B cell (primary cell): Measurements from ENCODE around the gene DFFB. TPM values are rescaled to one million over a fixed set of nuclear protein-coding genes. Genes with fewer than 3 reads are reported as not detected.

Experiments
- ATAC-seq: fragments of 200-7000 bp; cut with Tn5 transposase; one replicate; pipeline ENCODE4 v1.10.0; 2021; ENCODE audit warnings: low read depth, mild to moderate bottlenecking, moderate number of reproducible peaks, moderate library complexity
- CTCF ChIA-PET: fragments of 350-600 bp; sonication (Branson Sonifier 250); formaldehyde crosslinking; loops from one replicate; lab custom pipeline; 2021; ENCODE audit warnings: antibody characterized with exemption, inconsistent platforms; lab: Charles Lee
- POLR2A ChIA-PET: fragments of 350-600 bp; sonication (Branson Sonifier 250); formaldehyde crosslinking; loops from one replicate; lab custom pipeline; 2021; ENCODE audit warnings: antibody characterized with exemption; lab: Charles Lee
- DNase-seq: peaks from one replicate; pipeline ENCODE4 v3.0.0; 2013
- H2AFZ ChIP-seq: 2 replicates; pipeline ENCODE4 v1.6.1; 2012; ENCODE audit warnings: mild to moderate bottlenecking, low read depth, low read length; ENCODE audit not compliant: insufficient read depth, poor library complexity, severe bottlenecking
- H3K27ac ChIP-seq, 2 donors: 1 replicate in 1 of 2; 2 replicates in 1 of 2; pipeline ENCODE4 v1.5.1; 2012 to 2013; ENCODE audit warnings: low read length in 2 of 2, mild to moderate bottlenecking in 2 of 2, moderate library complexity in 1 of 2
- H3K27me3 ChIP-seq, 4 experiments: fragments of 200-600 bp in 1 of 4; sonication (generic) in 1 of 4; replicated peaks in 1 of 4; 1 replicate in 2 of 4; 2 replicates in 2 of 4; pipeline versions ENCODE4 v1.6.1 to v1.7.0; 2013 to 2016; ENCODE audit warnings: low read length in 3 of 4, mild to moderate bottlenecking in 2 of 4, mixed read lengths in 1 of 4, moderate library complexity in 1 of 4; ENCODE audit not compliant: insufficient read depth in 4 of 4, control insufficient read depth in 3 of 4; ENCODE audit errors: control extremely low read depth in 1 of 4
- H3K36me3 ChIP-seq, 2 experiments: replicated peaks in 1 of 2; 1 replicate in 1 of 2; 2 replicates in 1 of 2; pipeline versions ENCODE4 v1.6.1 to v1.7.1; 2013; ENCODE audit warnings: low read length in 1 of 2; ENCODE audit not compliant: insufficient read depth in 2 of 2, control insufficient read depth in 1 of 2; ENCODE audit errors: control extremely low read depth in 1 of 2, extremely low read depth in 1 of 2
- H3K4me1 ChIP-seq, 2 donors: fragments of 200-600 bp in 1 of 2; sonication (generic) in 1 of 2; 1 replicate in 1 of 2; 2 replicates in 1 of 2; pipeline versions ENCODE4 v1.5.1 to v1.6.1; 2013 to 2017; ENCODE audit warnings: low read length in 2 of 2; ENCODE audit not compliant: control insufficient read depth in 2 of 2, insufficient read depth in 2 of 2
- H3K4me2 ChIP-seq: replicated peaks from 2 replicates; pipeline ENCODE3; 2012; ENCODE audit warnings: mild to moderate bottlenecking, low read depth, low read length; ENCODE audit not compliant: poor library complexity, severe bottlenecking
- H3K4me3 ChIP-seq, 5 experiments: fragments of 200-600 bp in 1 of 5; sonication (generic) in 1 of 5; 1 replicate in 3 of 5; 2 replicates in 2 of 5; pipeline versions ENCODE4 v1.5.1 to v1.7.0; 2011 to 2016; ENCODE audit warnings: low read length in 4 of 5, mild to moderate bottlenecking in 4 of 5, low read depth in 2 of 5, control low read depth in 1 of 5, moderate library complexity in 1 of 5; ENCODE audit not compliant: insufficient read depth in 1 of 5; ENCODE audit errors: control extremely low read depth in 1 of 5, extremely low read depth in 1 of 5
- H3K79me2 ChIP-seq: fragments of 200-600 bp; sonication (generic); one replicate; pipeline ENCODE4 v1.6.0; 2016; ENCODE audit warnings: low read length; ENCODE audit not compliant: control insufficient read depth, insufficient read depth
- H3K9ac ChIP-seq: fragments of 200-600 bp; sonication (generic); 2 replicates; pipeline ENCODE4 v1.6.1; 2017; ENCODE audit warnings: mild to moderate bottlenecking, low read length, moderate library complexity
- H3K9me3 ChIP-seq, 3 donors: one replicate each; pipeline versions ENCODE4 v1.6.1 to v1.7.1; 2013; ENCODE audit warnings: low read length in 2 of 3; ENCODE audit not compliant: control insufficient read depth in 2 of 3, insufficient read depth in 1 of 3; ENCODE audit errors: control extremely low read depth in 1 of 3
- H4K20me1 ChIP-seq: 2 replicates; pipeline ENCODE4 v1.6.0; 2012; ENCODE audit warnings: mild to moderate bottlenecking, low read length; ENCODE audit not compliant: insufficient read depth, control insufficient read depth, poor library complexity, severe bottlenecking
- H3K27ac Mint-ChIP-seq: one replicate; pipeline ENCODE4 v1.8.0; 2021; ENCODE audit warnings: mixed read lengths
- H3K27me3 Mint-ChIP-seq: one replicate; pipeline ENCODE4 v1.8.0; 2021; ENCODE audit warnings: mixed read lengths
- H3K4me1 Mint-ChIP-seq: one replicate; pipeline ENCODE4 v1.8.0; 2021; ENCODE audit warnings: mixed read lengths
- H3K4me3 Mint-ChIP-seq: one replicate; pipeline ENCODE4 v1.8.0; 2021; ENCODE audit warnings: mixed read lengths
- H3K9me3 Mint-ChIP-seq: one replicate; pipeline ENCODE4 v1.8.0; 2022; ENCODE audit warnings: mixed read lengths; ENCODE audit not compliant: insufficient read depth
- CTCF ChIP-seq: fragments of 200-600 bp; IDR thresholded peaks from one replicate; pipeline ENCODE4 v1.8.0; 2022; ENCODE audit warnings: antibody characterized with exemption, mild to moderate bottlenecking
- EZH2 ChIP-seq: IDR thresholded peaks from 2 replicates; pipeline ENCODE4 v1.6.1; 2012; ENCODE audit warnings: borderline replicate concordance, low read depth, mild to moderate bottlenecking, moderate library complexity, low read length; ENCODE audit not compliant: insufficient read depth, poor library complexity, severe bottlenecking
- WGBS: methylation state at CpG from one replicate; pipeline ENCODE4 v1.1.5; 2013; ENCODE audit warnings: missing lambda C conversion rate; ENCODE audit not compliant: insufficient coverage; 5-methylcytosine and 5-hydroxymethylcytosine counted together
- intact Hi-C: fragments of 100-400 bp; cut with micrococcal nuclease; formaldehyde crosslinking; loops from one replicate; pipeline ENCODE4 v1.10.0; 2022
- polyA plus RNA-seq: library from polyadenylated mRNA; depleted of rRNA; stranded (reverse); fragments of >200 nt; gene quantifications from 2 replicates; pipeline ENCODE4 v1.2.3, GENCODE V29; 2012
- total RNA-seq, 2 donors: library from RNA; stranded (reverse); fragments of 120-200 nt in 1 of 2; gene quantifications; 1 replicate in 1 of 2; 2 replicates in 1 of 2; pipeline versions ENCODE4 v1.2.3 to v1.2.4, GENCODE V29; 2013 to 2022

DFFB gene
- total and polyA plus RNA-seq, 2 donors (not counting 1 experiment from before 2014, with no cell fraction given): 14.0 to 17.4 TPM

- H3K9me3 Mint-ChIP-seq: no peaks in the 10 kb centered on the region
- peak overlapping the region; percentile 98 for H3K4me3 Mint-ChIP-seq
- Histone ChIP-seq H2AFZ (peak overlapping the region; percentile 95), H3K27ac (peak overlapping the region in 1 of 2 donors; percentile 68), H3K4me1 (peaks cover 20 to 24% of the 10 kb centered on the region in 2 donors), H3K79me2 (peaks cover 69% of the 10 kb centered on the region), H3K9ac (peak overlapping the region; percentile 91), H3K9me3 (no peaks in the 10 kb centered on the region), H3K36me3 (peaks cover 0 to 8% of the 10 kb centered on the region in 2 experiments), H3K4me3 (peak overlapping the region; percentile 55 to 92 (median 85)), H3K27me3 (no peaks in the 10 kb centered on the region), H4K20me1 (peaks cover 64% of the 10 kb centered on the region), H3K4me2 (peak overlapping the region; percentile 98)
- no peaks in the 10 kb centered on the region for H3K27me3 Mint-ChIP-seq
- CTCF ChIA-PET: interaction anchor here (1.2 to 1.7 kb wide), 3 partner anchors 42 to 190 kb away, joined by 3 to 4 read pairs (median 4); partner anchors contain the start of gene C1orf174
- TF ChIP-seq CTCF: no peak
- no peak for TF ChIP-seq EZH2
- ATAC-seq (no peak), DNase-seq (no peak)
- H3K27ac Mint-ChIP-seq: no peak overlapping the region
- POLR2A ChIA-PET: interaction anchor here (0.6 to 2.6 kb wide), 4 partner anchors 15 to 180 kb away, joined by 3 to 14 read pairs (median 3); partner anchors contain the start of gene C1orf174
- intact Hi-C loops: loop anchor here (1.0 to 10.0 kb wide), 5 partner anchors 43 to 233 kb away; partner anchors contain the start of genes C1orf174, LRRC47, SMIM1 and TPRG1L
- H3K4me1 Mint-ChIP-seq: peaks cover 31% of the 10 kb centered on the region
- 14% methylated on average over 18 of the region's 21 CpGs for WGBS
These were observed 484 bp downstream of the DFFB start for GRCh38 chr1:3857791-3858129.
